GM23248 (cell line): ENCODE data around the gene SH3TC2. TPM values are rescaled to one million over a fixed set of nuclear protein-coding genes. Genes with fewer than 3 reads are reported as not detected.

Experiments
- DNase-seq: peaks from one replicate; pipeline ENCODE4 v3.0.0-alpha.2; 2015
- H2AFZ ChIP-seq: fragments of 200-600 bp; sonication (generic); 2 replicates; pipeline ENCODE4 v1.6.1; 2016; ENCODE audit warnings: antibody characterized with exemption
- H3F3A ChIP-seq: fragments of 200-600 bp; sonication (generic); 2 replicates; pipeline ENCODE4 v1.6.1; 2016; ENCODE audit warnings: mild to moderate bottlenecking, antibody characterized with exemption, mixed run types; ENCODE audit not compliant: insufficient read depth
- H3K27ac ChIP-seq: fragments of 200-600 bp; sonication (generic); 2 replicates; pipeline ENCODE4 v1.5.1; 2016; ENCODE audit warnings: mild to moderate bottlenecking
- H3K27me3 ChIP-seq: fragments of 200-600 bp; sonication (generic); replicated peaks from 2 replicates; pipeline ENCODE4 v1.6.1; 2016; ENCODE audit warnings: mild to moderate bottlenecking; ENCODE audit not compliant: insufficient read depth
- H3K36me3 ChIP-seq: fragments of 200-600 bp; sonication (generic); 2 replicates; pipeline ENCODE4 v1.6.1; 2016; ENCODE audit warnings: low read depth, mild to moderate bottlenecking
- H3K4me1 ChIP-seq: fragments of 200-600 bp; sonication (generic); 2 replicates; pipeline ENCODE4 v1.6.1; 2016; ENCODE audit warnings: mild to moderate bottlenecking; ENCODE audit not compliant: insufficient read depth
- H3K4me2 ChIP-seq: fragments of 200-600 bp; sonication (generic); one replicate; pipeline ENCODE4 v1.6.1; 2016; ENCODE audit warnings: mild to moderate bottlenecking; ENCODE audit not compliant: unreplicated experiment
- H3K4me3 ChIP-seq: fragments of 200-600 bp; sonication (generic); 2 replicates; pipeline ENCODE4 v1.5.1; 2016; ENCODE audit warnings: mild to moderate bottlenecking
- H3K79me2 ChIP-seq: fragments of 200-600 bp; sonication (generic); 2 replicates; pipeline ENCODE4 v1.6.1; 2016; ENCODE audit warnings: mild to moderate bottlenecking; ENCODE audit not compliant: insufficient read depth
- H3K9ac ChIP-seq: fragments of 200-600 bp; sonication (generic); 2 replicates; pipeline ENCODE4 v1.6.1; 2016; ENCODE audit warnings: mild to moderate bottlenecking
- H3K9me2 ChIP-seq: fragments of 200-600 bp; sonication (generic); 2 replicates; pipeline ENCODE4 v1.6.1; 2016; ENCODE audit warnings: mixed run types, mild to moderate bottlenecking, moderate library complexity; ENCODE audit not compliant: insufficient read depth
- H3K9me3 ChIP-seq: fragments of 200-600 bp; sonication (generic); one replicate; pipeline ENCODE4 v1.6.1; 2017; ENCODE audit warnings: low read depth
- H4K20me1 ChIP-seq: fragments of 200-600 bp; sonication (generic); 2 replicates; pipeline ENCODE4 v1.6.0; 2016; ENCODE audit not compliant: insufficient read depth
- EZH2 ChIP-seq: fragments of 200-600 bp; sonication (generic); IDR thresholded peaks from 2 replicates; pipeline ENCODE4 v1.6.1; 2018; ENCODE audit warnings: antibody characterized with exemption, mild to moderate bottlenecking; ENCODE audit not compliant: insufficient read depth, poor library complexity, severe bottlenecking
- EZH2phosphoT487 ChIP-seq: fragments of 200-600 bp; sonication (generic); IDR thresholded peaks from 2 replicates; pipeline ENCODE4 v1.6.1; 2018; ENCODE audit warnings: antibody characterized with exemption, moderate library complexity, mild to moderate bottlenecking, low read depth; ENCODE audit not compliant: insufficient read depth
- WGBS, 2 experiments: methylation state at CpG; one replicate each; pipeline ENCODE4 v1.1.6; 2015 to 2017; ENCODE audit warnings: low lambda C conversion rate in 2 of 2, low coverage in 1 of 2; ENCODE audit errors: missing lambda C conversion rate in 2 of 2; 5-methylcytosine and 5-hydroxymethylcytosine counted together
- in situ Hi-C: fragments of 300-500 bp; cut with MboI; formaldehyde crosslinking; loops from 2 replicates; pipeline ENCODE4 v1.15.0; 2020
- polyA plus RNA-seq: library from polyadenylated mRNA; unstranded; fragments of >200 nt; fragmentation: Nextera tagmentation; extraction: Ambion mirVana; gene quantifications from 2 replicates; pipeline ENCODE4 v1.2.1, GENCODE V29; 2016
- total RNA-seq: library from RNA; depleted of rRNA; stranded (reverse); fragments of >200 nt; shearing (Covaris generic); gene quantifications from 2 replicates; pipeline ENCODE4 v1.2.3, GENCODE V29; 2014

The SH3TC2 gene
- total and polyA plus RNA-seq, 2 experiments from 2014 or later: 0.88 to 1.1 TPM

DNA sequence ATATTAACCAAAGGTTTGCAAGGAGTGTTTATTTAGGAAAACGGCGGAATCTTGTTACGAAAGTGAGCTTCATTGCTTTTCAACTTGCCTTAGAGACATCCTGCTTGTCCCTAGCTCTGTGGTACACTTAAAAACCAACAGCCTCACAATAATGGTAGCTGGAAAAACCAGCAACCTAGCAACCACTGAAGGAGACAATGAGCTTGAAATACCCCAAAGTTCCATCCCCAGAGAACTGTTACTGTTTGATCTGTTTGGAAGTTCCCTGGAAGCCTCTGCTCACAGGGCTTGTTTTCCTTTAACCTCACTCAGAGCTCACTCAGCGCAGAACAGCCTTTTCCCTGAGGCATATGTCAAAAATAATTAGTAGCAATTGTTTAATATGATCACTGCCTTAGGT, 43.2 kb downstream of the SH3TC2 start:
- no peak overlapping the region for H3K4me3 ChIP-seq
- no peak overlapping the region for H3K27ac ChIP-seq
- no peaks in the 10 kb centered on the region; the same call in 1 of the 2 replicates for H3F3A ChIP-seq
- in situ Hi-C loops: no loop called here
- H3K9me3 ChIP-seq: no peaks in the 10 kb centered on the region
- DNase-seq: no peak
- no peaks in the 10 kb centered on the region for H3K27me3 ChIP-seq
- H4K20me1 ChIP-seq: no peaks in the 10 kb centered on the region
- no peaks in the 10 kb centered on the region for H3K79me2 ChIP-seq
- H3K4me2 ChIP-seq: no peak overlapping the region
- no peaks in the 10 kb centered on the region for H3K4me1 ChIP-seq
- WGBS, 2 experiments: 87 to 90% methylated on average over 4 of the region's 4 CpGs
- no peak for TF ChIP-seq EZH2phosphoT487
- no peak for TF ChIP-seq EZH2
- no peak overlapping the region for H3K9ac ChIP-seq
- no peak overlapping the region for H2AFZ ChIP-seq
- H3K36me3 ChIP-seq: no peaks in the 10 kb centered on the region
- no peaks in the 10 kb centered on the region for H3K9me2 ChIP-seq

GRCh38 chr5:149018909-149019443, 43.9 kb downstream of the SH3TC2 start:
- H3K79me2 ChIP-seq: no peaks in the 10 kb centered on the region
- TF ChIP-seq EZH2: no peak
- TF ChIP-seq EZH2phosphoT487: no peak
- 30 to 37% methylated on average over 2 of the region's 2 CpGs for WGBS, 2 experiments
- no peak overlapping the region for H3K27ac ChIP-seq
- no peaks in the 10 kb centered on the region for H3K4me1 ChIP-seq
- no peaks in the 10 kb centered on the region for H4K20me1 ChIP-seq
- in situ Hi-C loops: no loop called here
- H3K9me3 ChIP-seq: no peaks in the 10 kb centered on the region
- no peak overlapping the region for H3K4me3 ChIP-seq
- no peak overlapping the region for H3K4me2 ChIP-seq
- H3F3A ChIP-seq: no peaks in the 10 kb centered on the region; the same call in 1 of the 2 replicates
- H3K9me2 ChIP-seq: no peaks in the 10 kb centered on the region
- H2AFZ ChIP-seq: no peak overlapping the region
- no peak overlapping the region for H3K9ac ChIP-seq
- no peaks in the 10 kb centered on the region; the same call in 1 of the 2 replicates for H3K27me3 ChIP-seq
- DNase-seq: peak; percentile 45
- no peaks in the 10 kb centered on the region for H3K36me3 ChIP-seq

- H3K27me3 ChIP-seq: no peaks in the 10 kb centered on the region; the same call in 1 of the 2 replicates
- no peak for TF ChIP-seq EZH2phosphoT487
- no peak for TF ChIP-seq EZH2
- no peaks in the 10 kb centered on the region; the same call in 1 of the 2 replicates for H3F3A ChIP-seq
- H3K9me3 ChIP-seq: no peaks in the 10 kb centered on the region
- H4K20me1 ChIP-seq: no peaks in the 10 kb centered on the region
- H3K4me2 ChIP-seq: no peak overlapping the region
- H3K27ac ChIP-seq: no peak overlapping the region
- WGBS, 2 experiments: 70 to 83% methylated on average over 1 of the region's 1 CpG
- no peaks in the 10 kb centered on the region for H3K4me1 ChIP-seq
- H3K9me2 ChIP-seq: no peaks in the 10 kb centered on the region
- H3K36me3 ChIP-seq: no peaks in the 10 kb centered on the region
- no peak for DNase-seq
- in situ Hi-C loops: no loop called here
- H2AFZ ChIP-seq: no peak overlapping the region
- H3K9ac ChIP-seq: no peak overlapping the region
- no peak overlapping the region for H3K4me3 ChIP-seq
- no peaks in the 10 kb centered on the region for H3K79me2 ChIP-seq
These were observed 45.2 kb downstream of the SH3TC2 start for GRCh38 chr5:149017636-149018035.

DNA sequence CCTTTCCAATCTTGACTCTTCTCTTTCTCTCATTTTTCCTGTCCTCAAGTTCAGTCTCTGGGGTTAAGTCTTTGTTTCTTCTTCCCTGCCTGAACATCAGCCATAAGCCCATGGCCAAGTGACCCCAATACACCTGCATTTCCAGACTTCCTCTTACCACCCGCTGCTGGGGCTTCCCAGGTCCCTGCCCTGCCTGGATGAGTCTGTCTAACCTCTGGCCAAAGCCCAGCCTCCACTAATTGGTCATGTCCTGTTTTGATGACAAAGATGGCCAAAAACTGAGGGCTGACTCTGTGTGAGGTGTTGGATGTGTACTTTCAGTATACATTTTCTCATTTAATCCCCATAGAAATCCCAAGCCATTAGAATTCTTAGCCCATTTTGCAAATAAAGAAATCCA, 47.3 kb downstream of the SH3TC2 start:
- in situ Hi-C loops: no loop called here
- no peaks in the 10 kb centered on the region; the same call in 1 of the 2 replicates for H3K27me3 ChIP-seq
- DNase-seq: no peak
- no peak overlapping the region for H2AFZ ChIP-seq
- H3F3A ChIP-seq: no peaks in the 10 kb centered on the region; the same call in 1 of the 2 replicates
- H3K79me2 ChIP-seq: no peaks in the 10 kb centered on the region
- no peak overlapping the region for H3K27ac ChIP-seq
- H3K4me3 ChIP-seq: no peak overlapping the region
- H3K36me3 ChIP-seq: no peaks in the 10 kb centered on the region
- H3K9ac ChIP-seq: no peak overlapping the region
- no peaks in the 10 kb centered on the region for H3K4me1 ChIP-seq
- H4K20me1 ChIP-seq: no peaks in the 10 kb centered on the region
- H3K9me3 ChIP-seq: no peaks in the 10 kb centered on the region
- WGBS, 2 experiments: 65 to 84% methylated on average over 1 of the region's 1 CpG
- TF ChIP-seq EZH2phosphoT487 (no peak), EZH2 (no peak)
- no peaks in the 10 kb centered on the region for H3K9me2 ChIP-seq
- no peak overlapping the region for H3K4me2 ChIP-seq
